ENCODE data around the gene NLRC5. TPM values are rescaled to one million over a fixed set of nuclear protein-coding genes. Genes with fewer than 3 reads are reported as not detected.

Gene NLRC5
- total RNA-seq, 5 donors from 2014 or later (not counting 1 experiment from before 2014, with no cell fraction given): 390 to 711 (median 496) TPM

DNA sequence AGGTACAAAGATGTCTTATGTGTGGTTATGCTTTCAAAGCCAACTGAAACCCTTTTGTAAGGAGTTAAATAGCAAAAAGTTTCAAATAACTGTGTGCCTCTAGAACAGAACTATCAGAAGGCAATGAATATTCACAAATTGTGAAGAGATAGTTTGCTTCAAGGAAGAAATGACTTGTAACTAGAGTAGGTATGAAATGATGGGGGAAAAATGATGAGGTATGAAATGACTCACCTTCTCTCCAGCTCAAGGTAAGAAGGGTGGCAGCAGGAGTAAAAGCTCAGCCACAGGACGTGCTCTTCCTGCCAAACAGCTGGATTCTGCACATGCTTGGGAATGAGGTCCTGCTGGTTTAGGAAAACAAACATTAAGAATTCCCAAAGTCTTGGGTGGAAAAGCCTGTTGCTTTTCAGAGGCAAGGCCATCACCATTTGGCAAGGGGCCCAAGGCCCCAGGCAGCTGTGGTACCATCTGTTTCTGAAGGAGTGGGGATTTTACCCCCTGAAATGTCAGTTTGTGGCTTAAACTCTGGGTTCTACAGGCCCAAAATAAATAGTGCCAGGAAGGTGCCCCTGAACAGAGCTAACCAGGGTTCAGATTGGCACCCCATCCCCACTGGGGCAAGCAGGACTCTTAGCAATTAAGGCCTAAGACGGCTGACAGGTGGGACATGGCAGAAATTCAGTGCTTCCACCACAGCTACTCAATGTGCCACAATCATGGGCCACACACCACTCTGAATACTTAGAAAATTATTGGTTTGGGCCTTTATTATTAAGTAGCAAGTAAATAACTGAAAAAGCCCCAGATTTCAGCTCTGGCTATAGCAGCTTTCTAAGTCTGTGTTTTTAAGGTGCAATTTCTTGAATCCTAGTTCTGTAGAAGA is 44.2 kb upstream of the NLRC5 start:
- Histone ChIP-seq H3K27ac (ENCODE audit: low read length) (peak overlapping the region; percentile 2), H3K4me3 (ENCODE audit: control insufficient read depth in 1 of 2, extremely low read depth in 1 of 2, low read length in 1 of 2) (no peak overlapping the region), H3K9me3 (no peaks in the 10 kb centered on the region), H3K4me1 (ENCODE audit: control insufficient read depth in 1 of 2, extremely low read depth in 1 of 2, insufficient read depth in 2 of 2, low read length in 2 of 2) (peaks cover 0 to 3% of the 10 kb centered on the region in 2 experiments), H3K36me3 (ENCODE audit: control insufficient read depth in 2 of 2, extremely low read depth in 1 of 2, insufficient read depth in 1 of 2, low read length in 1 of 2) (peaks cover 3 to 60% of the 10 kb centered on the region in 2 donors), H3K27me3 (replicated peaks in 1 of 2; ENCODE audit: control insufficient read depth in 2 of 2, extremely low read depth in 1 of 2, insufficient read depth in 2 of 2, low read length in 1 of 2) (no peaks in the 10 kb centered on the region)
- ChIA-PET CTCF (interaction anchor here in 1 of 2 donors (0.6 kb wide), 2 partner anchors 74 to 237 kb away, joined by 3 read pairs; no protein-coding TSS in a partner anchor), POLR2A (interaction anchor here (0.6 to 1.4 kb wide), 5 partner anchors 9 to 502 kb away, joined by 4 to 13 read pairs (median 5); partner anchors contain the start of gene COQ9 (in 1 of the 2))
- H3K9me3 Mint-ChIP-seq: no peaks in the 10 kb centered on the region
- no peaks in the 10 kb centered on the region for H3K27me3 Mint-ChIP-seq
- H3K27ac Mint-ChIP-seq: peak overlapping the region; percentile 37 to 49
- peaks cover 8 to 17% (median 9%) of the 10 kb centered on the region in 3 donors for H3K4me1 Mint-ChIP-seq
- ATAC-seq (replicated peaks in 1 of 4) (no peak), DNase-seq (no peak)
- WGBS (ENCODE audit: insufficient coverage): 71% methylated on average over 1 of the region's 2 CpGs
- H3K4me3 Mint-ChIP-seq: no peak overlapping the region
- H3K36me3 Mint-ChIP-seq: peaks cover 33% of the 10 kb centered on the region

GRCh38 chr16:56945847-56946527 is 43.4 kb upstream of the NLRC5 start:
- peaks cover 0 to under 1% of the 10 kb centered on the region in 2 experiments for H3K4me1 ChIP-seq (ENCODE audit: control insufficient read depth in 1 of 2, extremely low read depth in 1 of 2, insufficient read depth in 2 of 2, low read length in 2 of 2)
- H3K4me3 Mint-ChIP-seq: no peak overlapping the region
- ChIA-PET CTCF (interaction anchor here in 1 of 2 donors (0.6 kb wide), 2 partner anchors 75 to 236 kb away, joined by 3 read pairs; no protein-coding TSS in a partner anchor), POLR2A (interaction anchor here (0.6 kb wide), 4 partner anchors 10 to 502 kb away, joined by 4 to 13 read pairs (median 6); partner anchors contain the start of gene COQ9 (in 1 of the 2))
- peaks cover 10 to 20% (median 14%) of the 10 kb centered on the region in 3 donors for H3K4me1 Mint-ChIP-seq
- 86% methylated on average over 1 of the region's 12 CpGs for WGBS (ENCODE audit: insufficient coverage)
- H3K27ac Mint-ChIP-seq: peak overlapping the region in 1 of 2 donors; percentile 22
- DNase-seq: no peak
- H3K9me3 ChIP-seq: no peaks in the 10 kb centered on the region
- H3K27ac ChIP-seq (ENCODE audit: low read length): no peak overlapping the region
- peaks cover 2 to 52% of the 10 kb centered on the region in 2 donors for H3K36me3 ChIP-seq (ENCODE audit: control insufficient read depth in 2 of 2, extremely low read depth in 1 of 2, insufficient read depth in 1 of 2, low read length in 1 of 2)
- no peaks in the 10 kb centered on the region for H3K9me3 Mint-ChIP-seq
- ATAC-seq (replicated peaks in 1 of 4): no peak
- H3K27me3 ChIP-seq (replicated peaks in 1 of 2; ENCODE audit: control insufficient read depth in 2 of 2, extremely low read depth in 1 of 2, insufficient read depth in 2 of 2, low read length in 1 of 2): no peaks in the 10 kb centered on the region
- H3K27me3 Mint-ChIP-seq: no peaks in the 10 kb centered on the region
- no peak overlapping the region for H3K4me3 ChIP-seq (ENCODE audit: control insufficient read depth in 1 of 2, extremely low read depth in 1 of 2, low read length in 1 of 2)
- peaks cover 29% of the 10 kb centered on the region for H3K36me3 Mint-ChIP-seq

DNA sequence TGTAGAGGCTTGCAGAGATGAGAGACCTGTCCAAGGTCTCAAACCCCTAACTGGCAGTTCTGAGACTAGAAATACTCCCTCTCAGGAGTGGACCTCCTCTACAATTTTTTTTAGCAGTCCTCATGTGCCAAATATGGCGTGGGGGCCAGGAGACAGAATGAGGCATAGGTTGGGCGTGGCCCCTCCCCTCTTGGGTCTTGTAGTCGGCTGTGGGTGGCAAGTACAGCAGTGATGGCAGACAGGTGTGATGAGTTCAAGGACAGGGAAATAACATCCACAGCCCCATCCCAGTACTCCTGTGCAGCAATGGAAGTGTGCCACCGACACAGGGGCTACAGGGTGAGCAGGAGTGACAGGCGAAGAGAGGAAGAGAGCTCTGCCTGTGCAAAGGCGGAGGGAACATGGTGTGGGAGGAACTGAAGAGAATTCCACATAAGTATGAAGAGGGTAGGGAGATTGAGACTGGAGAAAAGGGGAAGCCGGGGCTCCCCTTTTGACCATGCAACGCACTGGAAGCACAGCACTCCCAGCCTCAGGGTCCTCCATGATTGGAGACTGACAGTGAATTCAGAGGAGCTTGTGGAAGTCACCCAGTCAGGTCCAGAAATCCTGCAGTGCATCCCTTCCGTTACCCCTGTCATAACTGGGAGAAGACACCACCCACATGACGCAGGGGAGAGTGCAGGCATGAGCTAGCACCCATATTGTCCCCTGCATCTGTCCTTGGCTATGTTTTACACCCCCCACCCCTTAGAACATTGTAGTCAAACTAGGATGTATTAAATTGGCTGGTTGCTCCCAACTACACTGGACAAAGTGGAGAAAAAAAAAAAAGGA is 42.4 kb upstream of the NLRC5 start:
- DNase-seq: no peak
- Histone ChIP-seq H3K27me3 (replicated peaks in 1 of 2; ENCODE audit: control insufficient read depth in 2 of 2, extremely low read depth in 1 of 2, insufficient read depth in 2 of 2, low read length in 1 of 2) (no peaks in the 10 kb centered on the region), H3K27ac (ENCODE audit: low read length) (no peak overlapping the region), H3K4me3 (ENCODE audit: control insufficient read depth in 1 of 2, extremely low read depth in 1 of 2, low read length in 1 of 2) (no peak overlapping the region), H3K36me3 (ENCODE audit: control insufficient read depth in 2 of 2, extremely low read depth in 1 of 2, insufficient read depth in 1 of 2, low read length in 1 of 2) (peaks cover 0 to 42% of the 10 kb centered on the region in 2 donors), H3K9me3 (no peaks in the 10 kb centered on the region), H3K4me1 (ENCODE audit: control insufficient read depth in 1 of 2, extremely low read depth in 1 of 2, insufficient read depth in 2 of 2, low read length in 2 of 2) (peaks cover 0 to 6% of the 10 kb centered on the region in 2 experiments)
- ATAC-seq (replicated peaks in 1 of 4): no peak
- H3K27ac Mint-ChIP-seq: peak overlapping the region; percentile 10 to 80
- peaks cover 11 to 23% (median 20%) of the 10 kb centered on the region in 3 donors for H3K4me1 Mint-ChIP-seq
- H3K9me3 Mint-ChIP-seq: no peaks in the 10 kb centered on the region
- 100% methylated on average over 4 of the region's 10 CpGs for WGBS (ENCODE audit: insufficient coverage)
- POLR2A ChIA-PET: interaction anchor here (0.5 to 0.7 kb wide), 7 partner anchors 55 to 1638 kb away, joined by 3 to 7 read pairs (median 3); no protein-coding TSS in a partner anchor
- CTCF ChIA-PET: interaction anchor here (0.6 to 0.8 kb wide), 4 partner anchors 10 to 415 kb away, joined by 3 to 5 read pairs (median 3); no protein-coding TSS in a partner anchor
- no peaks in the 10 kb centered on the region for H3K27me3 Mint-ChIP-seq
- H3K4me3 Mint-ChIP-seq: no peak overlapping the region
- H3K36me3 Mint-ChIP-seq: peaks cover 23% of the 10 kb centered on the region

- peaks cover 0 to 6% of the 10 kb centered on the region in 2 experiments for H3K4me1 ChIP-seq (ENCODE audit: control insufficient read depth in 1 of 2, extremely low read depth in 1 of 2, insufficient read depth in 2 of 2, low read length in 2 of 2)
- peaks cover 21% of the 10 kb centered on the region for H3K36me3 Mint-ChIP-seq
- 100% methylated on average over 1 of the region's 2 CpGs for WGBS (ENCODE audit: insufficient coverage)
- H3K9me3 Mint-ChIP-seq: no peaks in the 10 kb centered on the region
- H3K9me3 ChIP-seq: no peaks in the 10 kb centered on the region
- H3K27me3 Mint-ChIP-seq: no peaks in the 10 kb centered on the region
- H3K4me1 Mint-ChIP-seq: peaks cover 11 to 23% (median 20%) of the 10 kb centered on the region in 3 donors
- H3K27ac ChIP-seq (ENCODE audit: low read length): no peak overlapping the region
- no peak overlapping the region for H3K27ac Mint-ChIP-seq
- POLR2A ChIA-PET: interaction anchor here (0.5 to 0.7 kb wide), 6 partner anchors 55 to 1637 kb away, joined by 3 to 7 read pairs (median 3); no protein-coding TSS in a partner anchor
- DNase-seq (no peak), ATAC-seq (replicated peaks in 1 of 4) (no peak)
- peaks cover 0 to 36% of the 10 kb centered on the region in 2 donors for H3K36me3 ChIP-seq (ENCODE audit: control insufficient read depth in 2 of 2, extremely low read depth in 1 of 2, insufficient read depth in 1 of 2, low read length in 1 of 2)
- H3K27me3 ChIP-seq (replicated peaks in 1 of 2; ENCODE audit: control insufficient read depth in 2 of 2, extremely low read depth in 1 of 2, insufficient read depth in 2 of 2, low read length in 1 of 2): no peaks in the 10 kb centered on the region
- CTCF ChIA-PET: interaction anchor here (0.6 to 0.8 kb wide), 5 partner anchors 9 to 415 kb away, joined by 3 to 5 read pairs (median 3); no protein-coding TSS in a partner anchor
- H3K4me3 ChIP-seq (ENCODE audit: control insufficient read depth in 1 of 2, extremely low read depth in 1 of 2, low read length in 1 of 2): no peak overlapping the region
- H3K4me3 Mint-ChIP-seq: no peak overlapping the region
Measured at GRCh38 chr16:56947604-56947995, 41.8 kb upstream of the NLRC5 start.

- ChIA-PET POLR2A (no interaction called here), CTCF (interaction anchor here in 1 of 2 donors (0.6 kb wide), 1 partner anchor 266 kb away, joined by 3 read pairs; no protein-coding TSS in a partner anchor)
- Histone ChIP-seq H3K36me3 (ENCODE audit: control insufficient read depth in 2 of 2, extremely low read depth in 1 of 2, insufficient read depth in 1 of 2, low read length in 1 of 2) (peaks cover 0 to 30% of the 10 kb centered on the region in 2 donors), H3K4me3 (ENCODE audit: control insufficient read depth in 1 of 2, extremely low read depth in 1 of 2, low read length in 1 of 2) (no peak overlapping the region), H3K4me1 (ENCODE audit: control insufficient read depth in 1 of 2, extremely low read depth in 1 of 2, insufficient read depth in 2 of 2, low read length in 2 of 2) (peaks cover 0 to 6% of the 10 kb centered on the region in 2 experiments), H3K27me3 (replicated peaks in 1 of 2; ENCODE audit: control insufficient read depth in 2 of 2, extremely low read depth in 1 of 2, insufficient read depth in 2 of 2, low read length in 1 of 2) (no peaks in the 10 kb centered on the region), H3K9me3 (no peaks in the 10 kb centered on the region), H3K27ac (ENCODE audit: low read length) (no peak overlapping the region)
- Mint-ChIP-seq H3K4me3 (no peak overlapping the region), H3K9me3 (no peaks in the 10 kb centered on the region), H3K27ac (no peak overlapping the region), H3K27me3 (no peaks in the 10 kb centered on the region), H3K36me3 (peaks cover 15% of the 10 kb centered on the region), H3K4me1 (peaks cover 8 to 20% (median 19%) of the 10 kb centered on the region in 3 donors)
- ATAC-seq (replicated peaks in 1 of 4): no peak
- WGBS (ENCODE audit: insufficient coverage): 92% methylated on average over 2 of the region's 6 CpGs
- no peak for DNase-seq
Measured at GRCh38 chr16:56948234-56948633, 41.1 kb upstream of the NLRC5 start.

All from T-cell (primary cell).